Smooth muscle cell (in vitro differentiated cells): ENCODE data around the gene MACROD2. TPM values are rescaled to one million over a fixed set of nuclear protein-coding genes. Genes with fewer than 3 reads are reported as not detected.

Source experiments
- DNase-seq: peaks from one replicate; lab custom pipeline; 2025; ENCODE audit not compliant: unreplicated experiment; lab: John Stamatoyannopoulos, UW
- H2AFZ ChIP-seq: fragments of 200-600 bp; sonication (generic); 2 replicates; pipeline ENCODE4 v1.6.0; 2016; ENCODE audit warnings: antibody characterized with exemption, low read depth, mild to moderate bottlenecking
- H3F3A ChIP-seq: fragments of 200-600 bp; sonication (generic); 2 replicates; pipeline ENCODE4 v1.6.0; 2017; ENCODE audit warnings: antibody characterized with exemption, low read depth
- H3K27ac ChIP-seq: fragments of 200-600 bp; sonication (generic); 2 replicates; pipeline ENCODE4 v1.5.1; 2016; ENCODE audit warnings: low read depth, mild to moderate bottlenecking
- H3K27me3 ChIP-seq: fragments of 200-600 bp; sonication (generic); 2 replicates; pipeline ENCODE4 v1.6.1; 2016; ENCODE audit warnings: low read depth, mild to moderate bottlenecking
- H3K36me3 ChIP-seq: fragments of 200-600 bp; sonication (generic); 2 replicates; pipeline ENCODE4 v1.5.1; 2016; ENCODE audit warnings: low read depth
- H3K4me1 ChIP-seq: fragments of 200-600 bp; sonication (generic); 2 replicates; pipeline ENCODE4 v1.5.1; 2016; ENCODE audit warnings: low read depth
- H3K4me2 ChIP-seq: fragments of 200-600 bp; sonication (generic); 2 replicates; pipeline ENCODE4 v1.6.0; 2016; ENCODE audit warnings: mild to moderate bottlenecking
- H3K4me3 ChIP-seq: fragments of 200-600 bp; sonication (generic); 2 replicates; pipeline ENCODE4 v1.5.1; 2016; ENCODE audit warnings: mild to moderate bottlenecking
- H3K79me2 ChIP-seq: fragments of 200-600 bp; sonication (generic); 2 replicates; pipeline ENCODE4 v1.6.0; 2016; ENCODE audit warnings: low read depth, mild to moderate bottlenecking
- H3K9ac ChIP-seq: fragments of 200-600 bp; sonication (generic); 2 replicates; pipeline ENCODE4 v1.6.0; 2016; ENCODE audit warnings: low read depth
- H3K9me3 ChIP-seq: fragments of 200-600 bp; sonication (generic); replicated peaks from 2 replicates; pipeline ENCODE4 v1.5.1; 2016; ENCODE audit warnings: low read depth
- H4K20me1 ChIP-seq: fragments of 200-600 bp; sonication (generic); 2 replicates; pipeline ENCODE4 v1.6.0; 2016; ENCODE audit warnings: low read depth
- CTCF ChIP-seq: fragments of 200-600 bp; sonication (generic); IDR thresholded peaks from 2 replicates; pipeline ENCODE4 v1.5.1; 2017; ENCODE audit warnings: borderline replicate concordance, mild to moderate bottlenecking, antibody characterized with exemption; ENCODE audit not compliant: insufficient read depth, poor library complexity, severe bottlenecking
- WGBS: methylation state at CpG from one replicate; pipeline ENCODE4 v1.1.7; 2016; ENCODE audit warnings: low lambda C conversion rate; 5-methylcytosine and 5-hydroxymethylcytosine counted together
- polyA plus RNA-seq: library from polyadenylated mRNA; unstranded; fragments of >200 nt; fragmentation: Nextera tagmentation; extraction: Ambion mirVana; gene quantifications from 2 replicates; pipeline ENCODE4 v1.2.1, GENCODE V29; 2016
- total RNA-seq: library from RNA; depleted of rRNA; stranded (reverse); fragments of >200 nt; gene quantifications from 2 replicates; pipeline ENCODE4 v1.2.3, GENCODE V29; 2014

Gene MACROD2
- total and polyA plus RNA-seq, 2 experiments from 2014 or later, result 0.04 to 0.32 TPM

GRCh38 chr20:13995841-13996240 lies 525 bp downstream of the MACROD2 start:
- peaks cover 5% of the 10 kb centered on the region for H3K4me1 ChIP-seq
- H3F3A ChIP-seq, result no peaks in the 10 kb centered on the region
- H2AFZ ChIP-seq, result peak overlapping the region; percentile 8
- H3K36me3 ChIP-seq, result no peaks in the 10 kb centered on the region
- no peaks in the 10 kb centered on the region for H4K20me1 ChIP-seq
- WGBS, result under 1% methylated on average over 22 of the region's 52 CpGs
- no peak for DNase-seq
- no peak for TF ChIP-seq CTCF
- peak overlapping the region; percentile 69 for H3K4me3 ChIP-seq
- no peak overlapping the region for H3K27ac ChIP-seq
- peaks cover 20% of the 10 kb centered on the region for H3K27me3 ChIP-seq
- H3K9ac ChIP-seq, result no peak overlapping the region
- H3K4me2 ChIP-seq, result peak overlapping the region; percentile 92
- H3K9me3 ChIP-seq, result no peaks in the 10 kb centered on the region
- no peaks in the 10 kb centered on the region for H3K79me2 ChIP-seq

- 18% methylated on average over 13 of the region's 13 CpGs for WGBS
- no peaks in the 10 kb centered on the region for H4K20me1 ChIP-seq
- H3K4me3 ChIP-seq, result peak overlapping the region; percentile 69
- peak overlapping the region; percentile 8 for H2AFZ ChIP-seq
- no peak for DNase-seq
- no peak overlapping the region for H3K9ac ChIP-seq
- peaks cover 20% of the 10 kb centered on the region for H3K27me3 ChIP-seq
- H3K27ac ChIP-seq, result no peak overlapping the region
- H3F3A ChIP-seq, result no peaks in the 10 kb centered on the region
- peaks cover under 1% of the 10 kb centered on the region for H3K4me1 ChIP-seq
- peak overlapping the region; percentile 92 for H3K4me2 ChIP-seq
- H3K79me2 ChIP-seq, result no peaks in the 10 kb centered on the region
- no peak for TF ChIP-seq CTCF
- H3K36me3 ChIP-seq, result no peaks in the 10 kb centered on the region
- no peaks in the 10 kb centered on the region for H3K9me3 ChIP-seq
These were observed 949 bp downstream of the MACROD2 start for GRCh38 chr20:13996265-13996664.

GRCh38 chr20:14000917-14001316 lies 5.6 kb downstream of the MACROD2 start:
- no peak overlapping the region for H2AFZ ChIP-seq
- H3K36me3 ChIP-seq, result no peaks in the 10 kb centered on the region
- WGBS, result 91% methylated on average over 1 of the region's 1 CpG

More at GRCh38 chr20:14000917-14001316, 5.6 kb downstream of the MACROD2 start:
- no peaks in the 10 kb centered on the region for H3K79me2 ChIP-seq
- H4K20me1 ChIP-seq, result no peaks in the 10 kb centered on the region
- H3K27me3 ChIP-seq, result peaks cover 17% of the 10 kb centered on the region
- no peaks in the 10 kb centered on the region for H3K4me1 ChIP-seq
- H3F3A ChIP-seq, result no peaks in the 10 kb centered on the region
- no peak for DNase-seq
- no peak overlapping the region for H3K27ac ChIP-seq
- TF ChIP-seq CTCF, result no peak
- H3K4me2 ChIP-seq, result no peak overlapping the region
- H3K9ac ChIP-seq, result no peak overlapping the region
- H3K9me3 ChIP-seq, result no peaks in the 10 kb centered on the region
- no peak overlapping the region for H3K4me3 ChIP-seq
